Measurements from ENCODE around the gene GABBR2.
"Not testable (repeated sequence)": the region's sequence is repeated elsewhere in the genome, so short reads cannot be mapped to it uniquely, and the experiment has no call there.

The GABBR2 gene

DNA sequence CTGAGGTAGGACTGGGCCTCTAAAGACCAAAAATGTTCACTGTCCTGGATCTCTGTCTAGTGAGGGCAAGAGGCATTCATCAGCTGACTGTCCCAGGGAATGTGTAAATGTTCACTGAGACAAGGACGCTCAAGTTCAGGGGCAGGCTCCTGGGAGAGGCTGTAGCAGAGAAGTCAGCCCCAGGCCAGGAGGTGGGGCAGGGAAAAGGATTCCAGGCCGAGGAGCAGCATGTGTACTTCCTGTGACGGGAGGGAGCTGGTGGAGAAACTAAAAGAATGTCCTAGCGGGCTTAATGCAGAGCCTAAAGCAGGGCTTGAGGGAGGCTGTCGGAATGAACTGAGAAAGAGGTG lies 205.8 kb downstream of the GABBR2 start:
- no peaks in the 10 kb centered on the region for H3K36me3 ChIP-seq (ENCODE audit: control insufficient read depth, low read length)
- no peak overlapping the region for H3K27ac ChIP-seq (ENCODE audit: low read depth, low read length)
- no peaks in the 10 kb centered on the region for H4K20me1 ChIP-seq (ENCODE audit: control insufficient read depth, insufficient read depth, low read depth, low read length)
- no peak overlapping the region for H3K4me2 ChIP-seq (ENCODE audit: low read length)
- H3K27me3 ChIP-seq (ENCODE audit: control insufficient read depth, low read length), result no peaks in the 10 kb centered on the region
- H3F3A ChIP-seq (ENCODE audit: control insufficient read depth, insufficient read depth), result no peaks in the 10 kb centered on the region
- no peaks in the 10 kb centered on the region for H3K79me2 ChIP-seq (ENCODE audit: control insufficient read depth, low read length)
- TF ChIP-seq, protein P1, sequence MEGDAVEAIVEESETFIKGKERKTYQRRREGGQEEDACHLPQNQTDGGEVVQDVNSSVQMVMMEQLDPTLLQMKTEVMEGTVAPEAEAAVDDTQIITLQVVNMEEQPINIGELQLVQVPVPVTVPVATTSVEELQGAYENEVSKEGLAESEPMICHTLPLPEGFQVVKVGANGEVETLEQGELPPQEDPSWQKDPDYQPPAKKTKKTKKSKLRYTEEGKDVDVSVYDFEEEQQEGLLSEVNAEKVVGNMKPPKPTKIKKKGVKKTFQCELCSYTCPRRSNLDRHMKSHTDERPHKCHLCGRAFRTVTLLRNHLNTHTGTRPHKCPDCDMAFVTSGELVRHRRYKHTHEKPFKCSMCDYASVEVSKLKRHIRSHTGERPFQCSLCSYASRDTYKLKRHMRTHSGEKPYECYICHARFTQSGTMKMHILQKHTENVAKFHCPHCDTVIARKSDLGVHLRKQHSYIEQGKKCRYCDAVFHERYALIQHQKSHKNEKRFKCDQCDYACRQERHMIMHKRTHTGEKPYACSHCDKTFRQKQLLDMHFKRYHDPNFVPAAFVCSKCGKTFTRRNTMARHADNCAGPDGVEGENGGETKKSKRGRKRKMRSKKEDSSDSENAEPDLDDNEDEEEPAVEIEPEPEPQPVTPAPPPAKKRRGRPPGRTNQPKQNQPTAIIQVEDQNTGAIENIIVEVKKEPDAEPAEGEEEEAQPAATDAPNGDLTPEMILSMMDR (IDR thresholded peaks at IDR 0.05; ENCODE audit: low read depth, low read length, poor library complexity, severe bottlenecking), result no peak
- TF ChIP-seq EZH2phosphoT487 (IDR thresholded peaks at IDR 0.05; ENCODE audit: borderline replicate concordance, low read length), result no peak
- no peak overlapping the region for H3K4me3 ChIP-seq (ENCODE audit: low read length)
- H3K9me3 ChIP-seq (ENCODE audit: control insufficient read depth, insufficient read depth, low read length), result no peaks in the 10 kb centered on the region
- no peaks in the 10 kb centered on the region for H3K4me1 ChIP-seq (ENCODE audit: control insufficient read depth, low read length)
- H3K9me2 ChIP-seq (replicated peaks; ENCODE audit: control insufficient read depth, low read length), result no peaks in the 10 kb centered on the region

DNA sequence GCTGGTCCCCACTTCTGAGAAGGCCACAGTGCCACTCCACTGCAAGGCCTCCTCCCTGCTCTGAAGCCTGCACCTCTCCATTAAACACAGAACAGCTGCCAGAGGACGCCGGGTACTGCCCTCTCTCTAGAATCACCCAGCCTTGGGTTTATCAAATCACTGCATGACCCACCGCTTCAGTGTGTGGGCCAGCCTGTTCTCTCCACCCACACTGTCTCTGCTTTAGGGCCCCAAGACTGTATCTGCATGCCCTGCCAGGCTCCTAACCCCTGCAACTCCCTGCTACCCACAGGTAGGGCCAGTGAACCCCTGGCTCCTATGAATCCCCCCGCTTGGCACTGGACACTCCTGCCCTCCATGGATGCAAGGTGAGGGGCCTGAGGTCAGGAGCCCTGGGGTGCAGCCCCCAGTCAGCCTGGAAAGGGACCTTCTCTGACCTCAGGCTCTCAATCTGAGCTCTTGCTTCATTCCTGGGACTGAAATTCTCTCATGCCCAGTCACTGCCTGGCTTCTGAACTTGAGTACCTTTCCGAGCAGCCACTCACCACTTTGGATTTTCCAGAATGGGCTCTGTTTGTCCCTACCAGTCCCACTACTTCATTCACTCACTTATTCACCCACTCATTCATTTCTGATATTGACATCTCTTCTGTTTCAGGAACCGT lies 206.3 kb downstream of the GABBR2 start:
- Histone ChIP-seq H3K9me2 (replicated peaks; ENCODE audit: control insufficient read depth, low read length) (no peaks in the 10 kb centered on the region), H3K9me3 (ENCODE audit: control insufficient read depth, insufficient read depth, low read length) (no peaks in the 10 kb centered on the region), H3K4me1 (ENCODE audit: control insufficient read depth, low read length) (no peaks in the 10 kb centered on the region), H3F3A (ENCODE audit: control insufficient read depth, insufficient read depth) (no peaks in the 10 kb centered on the region), H3K27me3 (ENCODE audit: control insufficient read depth, low read length) (no peaks in the 10 kb centered on the region; the same call in 1 of the 2 replicates), H3K79me2 (ENCODE audit: control insufficient read depth, low read length) (no peaks in the 10 kb centered on the region), H3K36me3 (ENCODE audit: control insufficient read depth, low read length) (no peaks in the 10 kb centered on the region), H3K4me2 (ENCODE audit: low read length) (no peak overlapping the region), H3K27ac (ENCODE audit: low read depth, low read length) (no peak overlapping the region), H4K20me1 (ENCODE audit: control insufficient read depth, insufficient read depth, low read depth, low read length) (no peaks in the 10 kb centered on the region), H3K4me3 (ENCODE audit: low read length) (no peak overlapping the region)
- TF ChIP-seq EZH2phosphoT487 (IDR thresholded peaks at IDR 0.05; ENCODE audit: borderline replicate concordance, low read length), result no peak
- TF ChIP-seq, protein P1 (IDR thresholded peaks at IDR 0.05; ENCODE audit: low read depth, low read length, poor library complexity, severe bottlenecking), result no peak

DNA sequence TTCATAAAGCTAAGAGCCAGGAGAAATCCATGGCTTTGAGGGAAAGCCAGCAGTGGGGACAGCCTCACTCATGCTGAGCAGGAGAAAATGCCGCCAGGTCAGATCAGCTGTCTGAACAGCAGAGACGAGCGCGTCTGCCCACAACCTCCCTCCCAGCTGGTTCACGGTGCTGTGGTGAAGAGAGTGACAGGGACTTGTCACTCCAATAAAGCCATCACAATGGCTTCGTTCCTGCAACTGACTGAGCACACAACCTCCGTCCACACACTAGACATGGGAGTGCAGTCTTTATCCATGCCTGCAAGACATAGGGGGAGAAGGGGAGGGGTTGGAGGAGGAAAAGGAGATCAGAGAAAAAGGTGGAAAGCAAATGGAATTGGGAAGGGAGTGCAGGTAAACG lies 206.9 kb downstream of the GABBR2 start:
- no peak overlapping the region for H3K4me3 ChIP-seq (ENCODE audit: low read length)
- H3K36me3 ChIP-seq (ENCODE audit: control insufficient read depth, low read length), result no peaks in the 10 kb centered on the region
- no peaks in the 10 kb centered on the region for H3K4me1 ChIP-seq (ENCODE audit: control insufficient read depth, low read length)
- no peaks in the 10 kb centered on the region; the same call in 1 of the 2 replicates for H3K27me3 ChIP-seq (ENCODE audit: control insufficient read depth, low read length)
- H3K27ac ChIP-seq (ENCODE audit: low read depth, low read length), result no peak overlapping the region
- no peaks in the 10 kb centered on the region for H3K9me3 ChIP-seq (ENCODE audit: control insufficient read depth, insufficient read depth, low read length)
- no peaks in the 10 kb centered on the region for H3K9me2 ChIP-seq (replicated peaks; ENCODE audit: control insufficient read depth, low read length)
- H3F3A ChIP-seq (ENCODE audit: control insufficient read depth, insufficient read depth), result no peaks in the 10 kb centered on the region
- H4K20me1 ChIP-seq (ENCODE audit: control insufficient read depth, insufficient read depth, low read depth, low read length), result no peaks in the 10 kb centered on the region
- TF ChIP-seq EZH2phosphoT487 (IDR thresholded peaks at IDR 0.05; ENCODE audit: borderline replicate concordance, low read length), result no peak
- TF ChIP-seq, protein P1 (IDR thresholded peaks at IDR 0.05; ENCODE audit: low read depth, low read length, poor library complexity, severe bottlenecking), result no peak
- no peak overlapping the region for H3K4me2 ChIP-seq (ENCODE audit: low read length)
- H3K79me2 ChIP-seq (ENCODE audit: control insufficient read depth, low read length), result no peaks in the 10 kb centered on the region

DNA sequence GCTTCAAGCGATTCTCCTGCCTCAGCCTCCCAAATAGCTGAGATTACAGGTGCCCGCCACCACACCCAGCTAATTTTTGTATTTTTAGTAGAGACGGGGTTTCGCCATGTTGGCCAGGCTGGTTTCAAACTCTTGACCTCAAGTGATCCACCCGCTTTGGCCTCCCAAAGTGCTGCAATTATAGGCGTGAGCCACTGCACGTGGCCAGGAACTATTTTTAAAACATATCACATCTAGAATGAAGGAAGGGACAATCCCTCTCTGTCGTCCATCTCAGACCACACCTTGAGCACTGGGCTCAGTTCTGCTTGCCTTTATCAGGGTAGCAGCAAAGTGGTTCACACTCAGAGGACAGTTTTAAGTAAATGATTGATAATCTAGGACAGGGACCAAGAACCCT lies 207.5 kb downstream of the GABBR2 start:
- H3K27me3 ChIP-seq (ENCODE audit: control insufficient read depth, low read length); H3K9me2 ChIP-seq (replicated peaks; ENCODE audit: control insufficient read depth, low read length); H3K36me3 ChIP-seq (ENCODE audit: control insufficient read depth, low read length); H3K4me1 ChIP-seq (ENCODE audit: control insufficient read depth, low read length); H3K27ac ChIP-seq (ENCODE audit: low read depth, low read length); H3K9me3 ChIP-seq (ENCODE audit: control insufficient read depth, insufficient read depth, low read length); H4K20me1 ChIP-seq (ENCODE audit: control insufficient read depth, insufficient read depth, low read depth, low read length); H3K79me2 ChIP-seq (ENCODE audit: control insufficient read depth, low read length); H3K4me2 ChIP-seq (ENCODE audit: low read length); H3F3A ChIP-seq (ENCODE audit: control insufficient read depth, insufficient read depth); H3K4me3 ChIP-seq (ENCODE audit: low read length): not testable (repeated sequence)
